ENCODE results near the gene UBE2F.
"Not testable (repeated sequence)": the region's sequence is repeated elsewhere in the genome, so short reads cannot be mapped to it uniquely, and the experiment has no call there.

The UBE2F gene

DNA sequence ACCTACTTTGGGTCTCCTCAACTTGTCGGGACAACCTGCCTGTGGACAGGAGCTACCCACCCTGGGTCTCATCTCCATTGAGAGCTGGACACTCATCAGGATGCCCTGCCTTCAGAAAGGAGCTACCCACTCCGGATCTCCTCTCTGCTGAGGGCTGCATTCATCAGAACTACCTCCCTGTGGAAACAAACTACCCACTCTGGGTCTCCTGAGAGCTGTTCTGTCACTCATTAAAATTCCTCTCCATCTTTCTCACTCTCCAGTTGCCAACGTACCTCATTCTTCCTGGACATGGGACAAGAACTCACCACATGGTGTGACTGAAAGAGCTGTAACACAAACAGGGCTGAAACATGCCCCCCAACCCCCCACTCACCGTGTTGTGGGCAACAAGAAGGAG is 22.5 kb upstream of the UBE2F start:
- no peak for DNase-seq (ENCODE audit: low read depth in 3 of 3)

DNA sequence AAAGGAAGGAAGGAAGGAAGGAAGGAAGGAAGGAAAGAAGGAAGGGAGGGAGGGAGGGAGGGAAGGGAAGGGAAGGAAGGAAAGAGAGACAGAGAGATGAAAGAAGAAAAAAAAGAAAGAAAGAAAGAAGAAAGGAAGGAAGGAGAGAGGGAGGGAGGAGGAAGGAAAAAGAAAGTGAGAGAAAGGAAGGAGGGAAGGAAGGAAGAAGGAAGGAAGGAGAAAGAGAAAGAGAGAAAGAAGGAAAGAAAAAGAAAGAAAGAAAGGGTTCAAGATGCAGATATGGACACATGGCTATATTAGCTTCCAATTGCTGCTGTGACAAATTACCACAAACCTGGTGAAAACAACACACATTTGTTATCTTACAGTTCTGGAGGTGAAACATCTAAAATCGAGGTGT is 20.4 kb upstream of the UBE2F start:
- DNase-seq (ENCODE audit: low read depth in 3 of 3), result no peak

DNA sequence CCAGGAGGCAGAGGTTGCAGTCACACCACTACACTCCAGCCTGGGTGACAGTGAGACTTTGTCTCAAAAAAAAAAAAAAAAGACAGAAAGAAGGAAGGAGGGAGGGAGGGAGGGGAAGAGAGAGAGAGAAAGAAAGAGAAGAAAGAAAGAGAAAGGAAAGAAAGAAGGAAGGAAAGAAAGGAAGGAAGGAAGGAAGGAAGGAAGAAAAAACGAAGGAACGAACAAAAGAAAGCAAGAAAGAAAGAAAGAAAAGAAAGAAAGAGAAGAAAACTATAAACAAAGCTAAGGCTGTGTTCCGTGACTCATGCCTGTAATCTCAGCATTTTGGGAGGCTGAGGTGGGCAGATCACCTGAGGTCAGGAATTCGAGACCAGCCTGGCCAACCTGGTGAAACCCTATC is 15.5 kb upstream of the UBE2F start:
- DNase-seq (ENCODE audit: low read depth in 3 of 3), result not testable (repeated sequence)

DNA sequence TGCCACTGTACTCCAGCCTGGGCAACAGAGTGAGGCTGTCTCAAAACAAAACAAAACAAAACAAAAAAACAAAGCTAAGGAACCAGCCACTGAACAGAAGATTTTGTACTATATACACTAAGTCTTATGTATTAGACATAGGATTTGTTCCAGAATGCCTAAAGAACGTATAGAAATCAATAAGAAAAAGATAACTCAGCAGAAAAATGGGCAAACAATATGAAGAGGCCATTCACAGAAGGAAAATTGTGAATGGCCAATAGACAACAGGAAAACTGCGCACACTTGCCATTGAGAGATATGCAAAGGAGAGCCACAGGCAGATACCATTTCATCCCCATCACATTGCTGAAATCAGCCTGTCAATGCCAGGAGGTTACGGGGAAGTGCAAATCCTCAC is 14.9 kb upstream of the UBE2F start:
- no peak for DNase-seq (ENCODE audit: low read depth in 3 of 3)

- no peak for DNase-seq (ENCODE audit: low read depth in 3 of 3)
These were observed 14.0 kb upstream of the UBE2F start for GRCh38 chr2:237952851-237953250.

- DNase-seq (ENCODE audit: low read depth in 3 of 3), result no peak
These were observed 11.0 kb upstream of the UBE2F start for GRCh38 chr2:237955640-237956401.

DNA sequence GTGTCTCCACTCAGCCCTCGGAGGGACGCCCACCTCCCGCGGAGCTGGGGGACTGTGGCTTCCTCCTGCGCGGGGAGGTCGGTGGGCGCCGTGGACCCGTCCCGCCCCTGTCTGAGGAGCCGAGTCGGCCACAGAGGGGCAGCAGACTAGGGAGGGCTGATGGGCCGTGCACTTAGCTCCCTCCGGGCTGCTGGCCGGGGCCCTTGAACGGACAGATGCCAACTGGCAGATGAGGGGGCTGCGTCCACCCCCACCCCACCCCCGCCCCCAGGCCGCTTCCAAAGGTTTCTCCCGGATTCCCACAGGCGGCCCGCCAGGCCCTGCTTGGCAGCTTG is 10.4 kb upstream of the UBE2F start:
- no peak for DNase-seq (ENCODE audit: low read depth in 3 of 3)

- DNase-seq (ENCODE audit: low read depth in 3 of 3), result no peak
These were observed 5.2 kb upstream of the UBE2F start for GRCh38 chr2:237961637-237962036.

GRCh38 chr2:237962432-237963084 is 4.3 kb upstream of the UBE2F start:
- DNase-seq (ENCODE audit: low read depth in 3 of 3), result no peak

- DNase-seq (ENCODE audit: low read depth in 3 of 3), result not testable (repeated sequence)
These were observed 3.3 kb upstream of the UBE2F start for GRCh38 chr2:237963490-237963991.

DNA sequence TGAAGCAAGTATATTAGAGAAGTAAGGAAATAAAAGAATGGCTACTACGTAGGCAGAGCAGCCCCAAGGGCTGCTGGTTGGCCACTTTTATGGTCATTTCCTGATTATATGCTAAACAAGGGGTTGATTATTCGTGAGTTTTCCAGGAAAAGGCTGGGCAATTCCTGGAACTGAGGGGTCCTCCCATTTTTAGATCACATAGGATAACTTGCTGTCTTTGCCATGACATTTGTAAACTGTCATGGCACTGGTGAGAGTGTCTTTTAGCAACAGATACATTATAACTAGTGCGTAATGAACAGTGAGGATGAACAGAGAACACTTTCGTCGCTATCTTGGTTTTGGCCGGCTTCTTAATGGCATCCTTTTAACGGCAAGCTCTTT is 2.6 kb upstream of the UBE2F start:
- no peak for DNase-seq (ENCODE audit: low read depth in 3 of 3)

GRCh38 chr2:237964578-237965404 is 2.0 kb upstream of the UBE2F start:
- no peak for DNase-seq (ENCODE audit: low read depth in 3 of 3)

DNA sequence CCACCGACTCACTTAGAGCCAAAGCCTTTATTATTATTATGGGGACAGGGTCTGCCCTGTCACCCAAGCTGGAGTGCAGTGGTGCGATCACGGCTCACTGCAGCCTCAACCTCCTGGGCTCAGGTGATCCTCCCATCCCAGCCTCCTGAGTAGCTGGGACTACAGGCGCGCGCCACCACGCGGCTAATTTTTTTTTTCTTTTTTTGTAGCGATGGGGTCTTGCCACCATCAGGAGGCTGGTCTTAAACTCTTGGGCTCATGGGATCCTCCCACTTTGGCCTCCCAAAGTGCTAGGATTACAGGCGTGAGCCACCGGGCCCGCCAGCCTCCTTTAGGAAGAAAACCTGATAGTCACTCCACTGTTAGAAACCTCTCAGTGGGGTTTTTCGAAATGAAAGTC is 970 bp upstream of the UBE2F start:
- not testable (repeated sequence) for DNase-seq (ENCODE audit: low read depth in 3 of 3)

- DNase-seq (ENCODE audit: low read depth in 3 of 3), result no peak
These were observed 607 bp upstream of the UBE2F start for GRCh38 chr2:237966250-237966564.

DNA sequence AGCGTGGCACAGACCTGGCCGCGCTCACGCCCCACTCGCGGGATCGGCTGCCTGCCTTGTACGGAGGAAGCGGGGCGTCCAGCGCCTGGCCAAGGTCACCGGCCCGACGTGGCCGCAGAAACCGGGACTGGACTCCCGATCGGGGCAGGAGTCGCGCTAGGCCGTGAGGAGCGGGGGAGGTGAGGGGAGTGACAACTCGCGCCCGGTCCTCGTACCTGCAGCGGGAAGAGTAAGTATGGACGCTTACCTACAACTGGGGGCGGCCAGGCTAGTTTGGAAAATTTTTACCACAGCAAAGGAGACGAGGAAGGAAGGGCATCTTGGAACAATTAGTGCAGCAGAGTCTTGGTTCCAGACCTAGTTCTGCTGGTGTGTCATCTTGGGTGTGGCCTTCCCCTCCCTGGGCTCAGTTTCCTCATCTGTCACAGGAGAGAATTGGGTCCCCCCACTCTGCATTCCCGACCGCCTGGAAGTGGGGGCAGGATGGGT is 693 bp downstream of the UBE2F start:
- no peak for DNase-seq (ENCODE audit: low read depth in 3 of 3)

GRCh38 chr2:237968048-237968862 is 1.4 kb downstream of the UBE2F start:
- peak in 2 of 3 experiments; percentile 22 to 37 for DNase-seq (ENCODE audit: low read depth in 3 of 3)

DNA sequence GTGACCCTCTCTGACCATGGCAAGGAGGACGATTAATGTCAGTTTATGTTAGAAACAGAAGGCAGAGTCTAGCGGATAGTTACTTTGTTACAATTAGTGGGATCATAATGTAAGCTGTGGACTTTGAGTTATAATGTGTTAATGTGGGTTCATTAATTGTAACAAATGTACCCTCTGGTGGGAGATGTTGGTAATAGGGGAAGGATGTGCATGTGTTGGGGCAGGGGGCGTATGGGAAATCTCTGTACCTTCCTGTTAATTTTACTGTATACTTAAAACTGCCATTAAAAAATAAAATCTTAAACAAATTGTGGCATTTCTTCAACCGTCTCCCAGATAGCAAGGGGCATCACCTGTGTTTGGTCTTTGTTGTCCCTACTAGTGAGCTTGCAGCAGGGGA is 4.8 kb downstream of the UBE2F start:
- DNase-seq (ENCODE audit: low read depth in 3 of 3), result no peak

GRCh38 chr2:237972211-237972610 is 5.4 kb downstream of the UBE2F start:
- no peak for DNase-seq (ENCODE audit: low read depth in 3 of 3)

DNA sequence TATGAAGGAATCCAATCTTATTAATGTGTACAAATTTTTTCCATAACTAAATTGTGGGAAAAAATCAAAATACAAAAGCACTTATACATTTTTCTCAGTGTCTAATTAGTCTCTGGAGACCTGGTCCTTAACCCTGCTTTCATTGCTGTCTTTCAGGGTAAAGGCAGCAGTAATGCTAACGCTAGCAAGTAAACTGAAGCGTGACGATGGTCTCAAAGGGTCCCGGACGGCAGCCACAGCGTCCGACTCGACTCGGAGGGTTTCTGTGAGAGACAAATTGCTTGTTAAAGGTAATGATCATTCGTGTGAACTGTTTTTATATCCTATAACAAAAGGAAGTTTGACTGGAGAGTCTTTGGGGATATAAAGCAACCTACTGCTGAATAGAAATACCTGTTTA is 6.1 kb downstream of the UBE2F start:
- DNase-seq (ENCODE audit: low read depth in 3 of 3), result no peak

GRCh38 chr2:237977380-237977779 is 10.6 kb downstream of the UBE2F start:
- DNase-seq (ENCODE audit: low read depth in 3 of 3), result no peak

DNA sequence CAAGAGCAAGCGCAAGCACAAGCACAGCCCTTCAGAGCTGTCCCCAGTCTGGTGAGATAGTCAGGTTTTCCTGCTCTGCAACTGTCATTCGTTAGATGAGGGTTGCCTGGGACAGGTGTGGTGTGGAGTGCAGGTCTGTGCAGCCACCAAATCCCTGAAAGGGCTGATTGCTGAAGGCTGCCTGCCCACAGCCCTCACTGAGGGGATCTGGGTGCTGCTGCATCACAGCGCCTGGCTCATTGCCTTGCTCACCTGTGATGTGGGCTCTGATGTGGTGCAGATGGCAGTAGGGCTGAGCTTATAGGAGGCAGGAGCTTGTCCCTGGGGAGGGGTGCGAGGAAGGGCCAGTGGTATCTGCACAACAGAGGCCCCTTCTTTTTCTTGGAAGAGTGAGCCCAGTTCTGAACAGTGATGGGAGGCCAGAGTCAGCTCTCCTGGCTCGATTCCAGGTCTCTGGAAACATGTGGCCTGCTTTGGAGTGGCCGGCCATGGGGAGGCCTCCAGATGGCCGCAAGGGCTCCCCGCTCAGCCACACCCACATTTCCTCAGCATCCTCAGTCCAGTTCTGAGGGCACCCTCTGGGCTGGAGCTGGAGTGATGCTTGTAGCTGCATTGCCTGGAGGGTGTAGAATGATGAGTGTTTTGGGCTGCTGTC is 11.4 kb downstream of the UBE2F start:
- no peak for DNase-seq (ENCODE audit: low read depth in 3 of 3)

Measured in stimulated activated CD4-positive, alpha-beta T cell treated with anti-CD3 and anti-CD28 coated beads, TNF-alpha, amount 100 ng/mL, for 4 hours (primary cell).